ENCODE measurements around the gene SH3GLB1. TPM values are rescaled to one million over a fixed set of nuclear protein-coding genes. Genes with fewer than 3 reads are reported as not detected.
A peak's percentile ranks its signal among the peaks of the same experiment; 100 is the strongest.

Gene SH3GLB1
- total and polyA plus RNA-seq, 4 donors = 14.1 to 25.2 (median 18.3) TPM

GRCh38 chr1:86774305-86775295 lies 70.2 kb downstream of the SH3GLB1 start:
- Histone ChIP-seq H3K27me3 (ENCODE audit: control insufficient read depth in 4 of 4, insufficient read depth in 4 of 4, low read length in 3 of 4) (no peaks in the 10 kb centered on the region), H3K36me3 (ENCODE audit: control insufficient read depth in 4 of 4, insufficient read depth in 3 of 4, low read depth in 1 of 4, low read length in 3 of 4) (no peaks in the 10 kb centered on the region), H3K9me3 (ENCODE audit: control insufficient read depth in 4 of 4, low read length in 3 of 4) (no peaks in the 10 kb centered on the region), H3K4me1 (ENCODE audit: control insufficient read depth in 4 of 4, insufficient read depth in 4 of 4, low read length in 3 of 4) (peaks cover 0 to 3% (median 0%) of the 10 kb centered on the region in 4 donors), H3K9ac (ENCODE audit: low read depth in 1 of 2, low read length in 2 of 2) (no peak overlapping the region), H3K4me3 (ENCODE audit: low read depth in 1 of 3, low read length in 3 of 3) (no peak overlapping the region), H3K27ac (ENCODE audit: low read depth in 1 of 2, low read length in 2 of 2) (peak overlapping the region; percentile 42 to 64)
- no peak for TF ChIP-seq JUND (IDR thresholded peaks at IDR 0.05)
- TF ChIP-seq SP1 (IDR thresholded peaks at IDR 0.05) = no peak
- no peak for TF ChIP-seq EGR1 (IDR thresholded peaks at IDR 0.05; ENCODE audit: low read depth in 2 of 2)
- no peak for TF ChIP-seq HNF4A (conservative IDR thresholded peaks at IDR 0.05)
- no peak for TF ChIP-seq NR2F2 (IDR thresholded peaks at IDR 0.05)
- no peak for TF ChIP-seq HNF4G (IDR thresholded peaks at IDR 0.05)
- TF ChIP-seq FOXA2 (IDR thresholded peaks at IDR 0.05) = no peak
- TF ChIP-seq, protein P1, sequence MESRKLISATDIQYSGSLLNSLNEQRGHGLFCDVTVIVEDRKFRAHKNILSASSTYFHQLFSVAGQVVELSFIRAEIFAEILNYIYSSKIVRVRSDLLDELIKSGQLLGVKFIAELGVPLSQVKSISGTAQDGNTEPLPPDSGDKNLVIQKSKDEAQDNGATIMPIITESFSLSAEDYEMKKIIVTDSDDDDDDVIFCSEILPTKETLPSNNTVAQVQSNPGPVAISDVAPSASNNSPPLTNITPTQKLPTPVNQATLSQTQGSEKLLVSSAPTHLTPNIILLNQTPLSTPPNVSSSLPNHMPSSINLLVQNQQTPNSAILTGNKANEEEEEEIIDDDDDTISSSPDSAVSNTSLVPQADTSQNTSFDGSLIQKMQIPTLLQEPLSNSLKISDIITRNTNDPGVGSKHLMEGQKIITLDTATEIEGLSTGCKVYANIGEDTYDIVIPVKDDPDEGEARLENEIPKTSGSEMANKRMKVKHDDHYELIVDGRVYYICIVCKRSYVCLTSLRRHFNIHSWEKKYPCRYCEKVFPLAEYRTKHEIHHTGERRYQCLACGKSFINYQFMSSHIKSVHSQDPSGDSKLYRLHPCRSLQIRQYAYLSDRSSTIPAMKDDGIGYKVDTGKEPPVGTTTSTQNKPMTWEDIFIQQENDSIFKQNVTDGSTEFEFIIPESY (IDR thresholded peaks at IDR 0.05) = no peak
- no peak for TF ChIP-seq GABPA (IDR thresholded peaks at IDR 0.05 in 1 of 2, conservative IDR thresholded peaks at IDR 0.05 in 1 of 2)
- TF ChIP-seq, protein P2, sequence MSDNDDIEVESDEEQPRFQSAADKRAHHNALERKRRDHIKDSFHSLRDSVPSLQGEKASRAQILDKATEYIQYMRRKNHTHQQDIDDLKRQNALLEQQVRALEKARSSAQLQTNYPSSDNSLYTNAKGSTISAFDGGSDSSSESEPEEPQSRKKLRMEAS (IDR thresholded peaks at IDR 0.05) = no peak
- no peak for TF ChIP-seq FOXA1 (IDR thresholded peaks at IDR 0.05)
- no peak for TF ChIP-seq TAF1 (conservative IDR thresholded peaks at IDR 0.05)
- TF ChIP-seq RXRA (IDR thresholded peaks at IDR 0.05) = no peak
- no peak for TF ChIP-seq YY1 (IDR thresholded peaks at IDR 0.05)
- TF ChIP-seq, protein P3, sequence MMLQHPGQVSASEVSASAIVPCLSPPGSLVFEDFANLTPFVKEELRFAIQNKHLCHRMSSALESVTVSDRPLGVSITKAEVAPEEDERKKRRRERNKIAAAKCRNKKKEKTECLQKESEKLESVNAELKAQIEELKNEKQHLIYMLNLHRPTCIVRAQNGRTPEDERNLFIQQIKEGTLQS (IDR thresholded peaks at IDR 0.05) = no peak
- TF ChIP-seq REST (IDR thresholded peaks at IDR 0.05) = no peak
- TF ChIP-seq CTCF (IDR thresholded peaks at IDR 0.05; ENCODE audit: low read depth, low read length, missing input control) = no peak
- TF ChIP-seq RAD21 (IDR thresholded peaks at IDR 0.05) = no peak
- no peak for DNase-seq (ENCODE audit: low spot score)
- 54% methylated on average over 11 of the region's 11 CpGs for WGBS
